Measurements from ENCODE around the gene CHST3.

DNA sequence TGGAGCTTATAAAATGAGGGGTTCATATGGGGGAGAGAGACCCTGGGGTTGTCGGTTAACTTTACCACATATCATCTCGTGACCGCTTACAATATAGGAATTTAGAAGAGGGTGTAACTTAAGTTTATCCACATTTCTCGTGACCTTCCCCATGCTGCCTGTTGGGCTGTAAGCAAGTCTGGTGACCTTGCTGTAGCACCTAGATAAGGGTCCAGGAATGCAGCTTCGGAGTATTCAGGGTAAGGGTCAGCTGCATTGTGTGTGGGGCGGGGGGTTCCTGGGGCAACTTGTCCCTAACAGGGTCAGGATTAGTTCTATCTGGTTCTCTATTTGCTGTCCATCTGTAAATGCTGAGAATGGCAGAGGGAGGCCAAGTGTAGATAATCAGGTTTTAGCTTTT is 1.3 kb upstream of the CHST3 start:
- TF ChIP-seq, protein P1, sequence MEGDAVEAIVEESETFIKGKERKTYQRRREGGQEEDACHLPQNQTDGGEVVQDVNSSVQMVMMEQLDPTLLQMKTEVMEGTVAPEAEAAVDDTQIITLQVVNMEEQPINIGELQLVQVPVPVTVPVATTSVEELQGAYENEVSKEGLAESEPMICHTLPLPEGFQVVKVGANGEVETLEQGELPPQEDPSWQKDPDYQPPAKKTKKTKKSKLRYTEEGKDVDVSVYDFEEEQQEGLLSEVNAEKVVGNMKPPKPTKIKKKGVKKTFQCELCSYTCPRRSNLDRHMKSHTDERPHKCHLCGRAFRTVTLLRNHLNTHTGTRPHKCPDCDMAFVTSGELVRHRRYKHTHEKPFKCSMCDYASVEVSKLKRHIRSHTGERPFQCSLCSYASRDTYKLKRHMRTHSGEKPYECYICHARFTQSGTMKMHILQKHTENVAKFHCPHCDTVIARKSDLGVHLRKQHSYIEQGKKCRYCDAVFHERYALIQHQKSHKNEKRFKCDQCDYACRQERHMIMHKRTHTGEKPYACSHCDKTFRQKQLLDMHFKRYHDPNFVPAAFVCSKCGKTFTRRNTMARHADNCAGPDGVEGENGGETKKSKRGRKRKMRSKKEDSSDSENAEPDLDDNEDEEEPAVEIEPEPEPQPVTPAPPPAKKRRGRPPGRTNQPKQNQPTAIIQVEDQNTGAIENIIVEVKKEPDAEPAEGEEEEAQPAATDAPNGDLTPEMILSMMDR (IDR thresholded peaks at IDR 0.05): no peak
- TF ChIP-seq POLR2A (IDR thresholded peaks at IDR 0.05): no peak
